Body of pancreas (tissue), 4 donors: Measurements from ENCODE around the gene IZUMO3. TPM values are rescaled to one million over a fixed set of nuclear protein-coding genes. Genes with fewer than 3 reads are reported as not detected.

ENCODE experiments used
- ATAC-seq: fragments of 150-250 bp; one replicate; pipeline ENCODE4 v1.9.1; 2016
- DNase-seq, 4 donors: peaks; one replicate each; pipeline ENCODE4 v3.0.0-alpha.2; 2019
- H3K27ac ChIP-seq, 4 donors: fragments of 200-600 bp; sonication (generic); 1 replicate in 3 of 4; 2 replicates in 1 of 4; pipeline versions ENCODE4 v1.5.1 to v1.6.1; 2016 to 2019; ENCODE audit warnings: mild to moderate bottlenecking in 1 of 4, mixed read lengths in 1 of 4, moderate library complexity in 1 of 4
- H3K27me3 ChIP-seq, 2 donors: fragments of 200-600 bp; sonication (generic); one replicate each; pipeline ENCODE4 v1.6.0; 2016; ENCODE audit warnings: mild to moderate bottlenecking in 1 of 2
- H3K36me3 ChIP-seq, 2 donors: fragments of 200-600 bp; sonication (generic); replicated peaks in 1 of 2; 2 replicates each; pipeline ENCODE4 v1.5.1; 2016; ENCODE audit warnings: low read depth in 2 of 2; ENCODE audit not compliant: insufficient read depth in 1 of 2
- H3K4me1 ChIP-seq: fragments of 200-600 bp; sonication (generic); one replicate; pipeline ENCODE4 v1.6.0; 2016
- H3K4me3 ChIP-seq, 2 donors: fragments of 200-600 bp; sonication (generic); 1 replicate in 1 of 2; 2 replicates in 1 of 2; pipeline ENCODE4 v1.5.1; 2016 to 2019
- H3K9me3 ChIP-seq, 3 donors: fragments of 200-600 bp; sonication (generic); 1 replicate in 2 of 3; 2 replicates in 1 of 3; pipeline ENCODE4 v1.5.1; 2016
- POLR2A ChIP-seq, 3 donors: fragments of 450-650 bp; IDR thresholded peaks; one replicate each; pipeline ENCODE4 v1.6.1; 2016; ENCODE audit warnings: antibody characterized with exemption in 3 of 3, mild to moderate bottlenecking in 2 of 3
- WGBS, 2 donors: methylation state at CpG; one replicate each; pipeline ENCODE4 v1.1.5; 2017; 5-methylcytosine and 5-hydroxymethylcytosine counted together
- intact Hi-C: fragments of 100-400 bp; cut with DNase I; formaldehyde crosslinking; loops from one replicate; pipeline ENCODE4 v1.15.1; 2023
- total RNA-seq, 2 donors: library from RNA; depleted of rRNA; stranded (reverse); fragments of >200 nt; gene quantifications; one replicate each; pipeline ENCODE4 v1.1.0, GENCODE V29; 2016
- TF ChIP-seq, protein P1 (sequence below), 7 experiments: fragments of 450-650 bp in 4 of 7; fragments of 200-600 bp in 3 of 7; sonication (generic) in 3 of 7; IDR thresholded peaks; one replicate each; pipeline ENCODE4 v1.5.1; 2016 to 2019; ENCODE audit warnings: antibody characterized with exemption in 7 of 7

IZUMO3 gene
- total RNA-seq, 2 donors from 2014 or later = not detected

DNA sequence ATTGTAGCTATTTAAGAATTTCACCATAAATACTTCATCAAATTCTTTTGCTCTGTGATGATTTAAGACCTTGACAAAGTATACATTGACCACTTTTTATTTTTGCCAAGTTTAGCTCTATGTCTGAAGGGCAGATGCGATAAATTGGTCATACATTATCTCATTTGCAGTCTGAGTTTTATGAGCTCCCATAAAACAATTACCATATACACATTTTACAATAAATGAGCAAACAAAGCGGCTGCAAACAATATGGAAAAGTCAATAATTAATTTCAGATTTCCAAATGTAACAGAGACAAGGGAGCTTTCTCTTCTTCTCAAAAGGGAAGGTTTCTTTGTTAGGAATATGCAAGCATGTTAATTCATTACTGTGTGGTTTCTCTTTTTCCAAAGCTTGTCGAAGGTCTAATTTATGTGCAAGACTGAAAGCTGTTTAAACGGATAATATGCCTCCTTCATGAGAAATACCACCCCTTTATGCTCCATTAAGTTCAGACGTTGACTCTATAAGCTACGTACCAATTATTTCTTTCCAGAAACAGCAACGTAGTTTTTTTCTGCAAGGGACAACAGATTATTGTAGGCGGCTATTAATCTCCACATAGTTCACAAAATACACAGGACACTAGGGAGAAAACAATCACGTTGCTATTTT, 7.0 kb upstream of the IZUMO3 start:
- intact Hi-C loops = no loop called here
- no peaks in the 10 kb centered on the region for H3K36me3 ChIP-seq
- H3K27ac ChIP-seq = no peak overlapping the region
- DNase-seq (no peak), ATAC-seq (no peak)
- WGBS, 2 donors = 50 to 53% methylated on average over 9 of the region's 9 CpGs
- no peaks in the 10 kb centered on the region for H3K4me1 ChIP-seq
- no peaks in the 10 kb centered on the region for H3K27me3 ChIP-seq
- no peak for TF ChIP-seq POLR2A (IDR thresholded peaks at IDR 0.05)
- H3K9me3 ChIP-seq = no peaks in the 10 kb centered on the region
- H3K4me3 ChIP-seq = no peak overlapping the region

GRCh38 chr9:24545285-24545684, 412 bp downstream of the IZUMO3 start:
- ATAC-seq = no peak
- H3K4me3 ChIP-seq = no peak overlapping the region
- no peaks in the 10 kb centered on the region for H3K36me3 ChIP-seq

GRCh38 chr9:24518545-24518944, 27.2 kb downstream of the IZUMO3 start:
- Histone ChIP-seq H3K4me3 (no peak overlapping the region), H3K4me1 (peaks cover 4% of the 10 kb centered on the region), H3K27me3 (no peaks in the 10 kb centered on the region), H3K9me3 (no peaks in the 10 kb centered on the region), H3K27ac (no peak overlapping the region), H3K36me3 (no peaks in the 10 kb centered on the region)
- no peak for ATAC-seq
- no peak for DNase-seq
- intact Hi-C loops = no loop called here
- WGBS, 2 donors = 36 to 52% methylated on average over 2 of the region's 2 CpGs
- no peak for TF ChIP-seq POLR2A (IDR thresholded peaks at IDR 0.05)
- TF ChIP-seq, protein P1, sequence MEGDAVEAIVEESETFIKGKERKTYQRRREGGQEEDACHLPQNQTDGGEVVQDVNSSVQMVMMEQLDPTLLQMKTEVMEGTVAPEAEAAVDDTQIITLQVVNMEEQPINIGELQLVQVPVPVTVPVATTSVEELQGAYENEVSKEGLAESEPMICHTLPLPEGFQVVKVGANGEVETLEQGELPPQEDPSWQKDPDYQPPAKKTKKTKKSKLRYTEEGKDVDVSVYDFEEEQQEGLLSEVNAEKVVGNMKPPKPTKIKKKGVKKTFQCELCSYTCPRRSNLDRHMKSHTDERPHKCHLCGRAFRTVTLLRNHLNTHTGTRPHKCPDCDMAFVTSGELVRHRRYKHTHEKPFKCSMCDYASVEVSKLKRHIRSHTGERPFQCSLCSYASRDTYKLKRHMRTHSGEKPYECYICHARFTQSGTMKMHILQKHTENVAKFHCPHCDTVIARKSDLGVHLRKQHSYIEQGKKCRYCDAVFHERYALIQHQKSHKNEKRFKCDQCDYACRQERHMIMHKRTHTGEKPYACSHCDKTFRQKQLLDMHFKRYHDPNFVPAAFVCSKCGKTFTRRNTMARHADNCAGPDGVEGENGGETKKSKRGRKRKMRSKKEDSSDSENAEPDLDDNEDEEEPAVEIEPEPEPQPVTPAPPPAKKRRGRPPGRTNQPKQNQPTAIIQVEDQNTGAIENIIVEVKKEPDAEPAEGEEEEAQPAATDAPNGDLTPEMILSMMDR (IDR thresholded peaks at IDR 0.05) = no peak

More at GRCh38 chr9:24545285-24545684, 412 bp downstream of the IZUMO3 start:
- 37 to 39% methylated on average over 7 of the region's 7 CpGs for WGBS, 2 donors
- DNase-seq = no peak
- Histone ChIP-seq H3K27me3 (no peaks in the 10 kb centered on the region), H3K27ac (no peak overlapping the region), H3K4me1 (no peaks in the 10 kb centered on the region), H3K9me3 (no peaks in the 10 kb centered on the region)
- intact Hi-C loops = no loop called here
- no peak for TF ChIP-seq POLR2A (IDR thresholded peaks at IDR 0.05)
- TF ChIP-seq, protein P1 (IDR thresholded peaks at IDR 0.05) = no peak

DNA sequence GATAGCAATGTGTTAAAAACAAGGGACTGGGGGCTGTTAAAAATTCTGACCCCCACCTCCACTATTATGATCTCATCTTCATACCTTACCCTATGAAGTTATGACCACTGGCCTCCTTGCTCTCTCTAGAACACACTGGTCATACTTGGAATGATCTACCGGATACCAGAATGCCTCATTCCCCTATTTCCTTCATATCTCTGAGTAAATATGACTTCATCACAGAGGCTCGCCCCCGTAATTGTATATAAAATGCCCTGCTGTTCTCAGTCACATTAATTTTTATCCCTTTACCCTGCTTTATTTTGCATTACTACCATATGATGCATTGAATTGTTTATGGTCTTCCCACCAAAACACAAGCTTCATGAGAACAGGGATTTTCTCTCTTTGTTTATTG, 29.2 kb downstream of the IZUMO3 start:
- TF ChIP-seq, protein P1 (IDR thresholded peaks at IDR 0.05) = no peak
- TF ChIP-seq POLR2A (IDR thresholded peaks at IDR 0.05) = no peak
- intact Hi-C loops = no loop called here
- Histone ChIP-seq H3K27ac (no peak overlapping the region), H3K9me3 (no peaks in the 10 kb centered on the region), H3K4me1 (peaks cover 4% of the 10 kb centered on the region), H3K4me3 (no peak overlapping the region), H3K36me3 (no peaks in the 10 kb centered on the region), H3K27me3 (no peaks in the 10 kb centered on the region)
- DNase-seq = no peak
- ATAC-seq = no peak
- WGBS, 2 donors = 54 to 61% methylated on average over 3 of the region's 3 CpGs

DNA sequence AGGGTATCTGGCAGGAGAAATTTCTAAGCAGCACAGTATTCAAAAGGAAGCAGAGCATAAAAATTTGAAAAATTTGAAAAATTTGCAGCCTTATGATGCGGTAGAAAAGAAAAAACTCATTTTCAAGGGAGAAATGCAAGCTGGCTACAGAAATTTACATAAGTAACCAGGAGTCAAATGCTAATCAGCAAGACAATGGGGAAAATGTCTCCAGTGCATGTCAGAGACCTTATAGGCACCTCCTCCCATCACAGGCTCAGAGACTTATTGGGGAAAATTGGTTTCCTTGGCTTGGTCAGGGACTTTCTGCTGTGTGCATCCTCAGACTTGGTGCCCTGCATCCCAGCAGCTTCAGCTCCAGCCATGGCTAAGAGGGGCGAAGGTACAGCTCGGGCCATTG, 35.8 kb downstream of the IZUMO3 start:
- no peak for TF ChIP-seq POLR2A (IDR thresholded peaks at IDR 0.05)
- TF ChIP-seq, protein P1 (IDR thresholded peaks at IDR 0.05) = no peak
- ATAC-seq (no peak), DNase-seq (no peak)
- no peak overlapping the region for H3K27ac ChIP-seq
- H3K36me3 ChIP-seq = no peaks in the 10 kb centered on the region
- WGBS, 2 donors = 45 to 68% methylated on average over 1 to 3 of the region's 3 CpGs
- H3K4me3 ChIP-seq = no peak overlapping the region
- H3K27me3 ChIP-seq = no peaks in the 10 kb centered on the region
- H3K9me3 ChIP-seq = no peaks in the 10 kb centered on the region
- no peaks in the 10 kb centered on the region for H3K4me1 ChIP-seq
- intact Hi-C loops = no loop called here
